Measurements from ENCODE around the gene RNF144A. TPM values are rescaled to one million over a fixed set of nuclear protein-coding genes. Genes with fewer than 3 reads are reported as not detected.

RNF144A gene
- total and polyA plus RNA-seq, 2 donors from 2014 or later = 4.2 to 12.3 TPM

DNA sequence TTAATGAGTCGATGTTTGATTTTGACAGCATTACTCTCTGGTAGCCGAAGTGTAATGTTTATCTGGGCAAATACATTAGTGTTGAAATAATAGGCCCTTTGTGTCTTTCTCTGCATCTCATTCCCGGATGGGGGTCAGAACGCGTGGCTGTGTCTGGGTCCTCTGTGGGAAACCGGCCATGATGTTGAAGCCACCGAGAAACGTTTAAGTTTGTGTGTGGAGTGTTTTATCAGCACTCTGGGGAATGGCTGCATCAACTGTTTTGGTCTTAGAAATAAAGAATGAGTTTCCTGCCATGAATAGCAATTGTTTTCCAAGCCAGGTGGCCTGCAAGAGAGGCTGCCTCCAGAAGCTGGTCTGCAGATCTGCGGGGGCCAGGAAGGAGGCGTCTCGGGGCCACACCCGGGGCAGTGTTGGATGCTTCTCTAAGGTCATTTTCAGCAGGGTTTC, 69.7 kb downstream of the RNF144A start:
- Histone ChIP-seq H3K9me3 (ENCODE audit: control insufficient read depth in 2 of 3, insufficient read depth in 1 of 3, low read length in 3 of 3) (peaks cover 0 to 2% (median 0%) of the 10 kb centered on the region in 3 donors), H3K27ac (ENCODE audit: low read depth in 2 of 2, low read length in 2 of 2) (peak overlapping the region in 1 of 2 donors; percentile 20), H3K4me3 (ENCODE audit: low read length in 3 of 3) (no peak overlapping the region), H3K4me1 (ENCODE audit: control insufficient read depth in 2 of 3, insufficient read depth in 2 of 3, low read depth in 1 of 3, low read length in 3 of 3) (peaks cover 0 to 7% (median 3%) of the 10 kb centered on the region in 3 donors), H3K9ac (ENCODE audit: low read length in 3 of 3) (no peak overlapping the region), H3K27me3 (ENCODE audit: control insufficient read depth, insufficient read depth, low read length) (no peaks in the 10 kb centered on the region), H3K36me3 (ENCODE audit: control insufficient read depth in 2 of 3, insufficient read depth in 3 of 3, low read length in 3 of 3) (peaks cover 0 to 10% (median 4%) of the 10 kb centered on the region in 3 donors)
- DNase-seq (peak in 1 of 5 donors; percentile 43), FAIRE-seq (no peak)
- intact Hi-C loops (cut with DNase I) = no loop called here
- TF ChIP-seq, protein P1, sequence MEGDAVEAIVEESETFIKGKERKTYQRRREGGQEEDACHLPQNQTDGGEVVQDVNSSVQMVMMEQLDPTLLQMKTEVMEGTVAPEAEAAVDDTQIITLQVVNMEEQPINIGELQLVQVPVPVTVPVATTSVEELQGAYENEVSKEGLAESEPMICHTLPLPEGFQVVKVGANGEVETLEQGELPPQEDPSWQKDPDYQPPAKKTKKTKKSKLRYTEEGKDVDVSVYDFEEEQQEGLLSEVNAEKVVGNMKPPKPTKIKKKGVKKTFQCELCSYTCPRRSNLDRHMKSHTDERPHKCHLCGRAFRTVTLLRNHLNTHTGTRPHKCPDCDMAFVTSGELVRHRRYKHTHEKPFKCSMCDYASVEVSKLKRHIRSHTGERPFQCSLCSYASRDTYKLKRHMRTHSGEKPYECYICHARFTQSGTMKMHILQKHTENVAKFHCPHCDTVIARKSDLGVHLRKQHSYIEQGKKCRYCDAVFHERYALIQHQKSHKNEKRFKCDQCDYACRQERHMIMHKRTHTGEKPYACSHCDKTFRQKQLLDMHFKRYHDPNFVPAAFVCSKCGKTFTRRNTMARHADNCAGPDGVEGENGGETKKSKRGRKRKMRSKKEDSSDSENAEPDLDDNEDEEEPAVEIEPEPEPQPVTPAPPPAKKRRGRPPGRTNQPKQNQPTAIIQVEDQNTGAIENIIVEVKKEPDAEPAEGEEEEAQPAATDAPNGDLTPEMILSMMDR (IDR thresholded peaks at IDR 0.05; ENCODE audit: borderline replicate concordance, extremely low read depth, insufficient read depth) = no peak

DNA sequence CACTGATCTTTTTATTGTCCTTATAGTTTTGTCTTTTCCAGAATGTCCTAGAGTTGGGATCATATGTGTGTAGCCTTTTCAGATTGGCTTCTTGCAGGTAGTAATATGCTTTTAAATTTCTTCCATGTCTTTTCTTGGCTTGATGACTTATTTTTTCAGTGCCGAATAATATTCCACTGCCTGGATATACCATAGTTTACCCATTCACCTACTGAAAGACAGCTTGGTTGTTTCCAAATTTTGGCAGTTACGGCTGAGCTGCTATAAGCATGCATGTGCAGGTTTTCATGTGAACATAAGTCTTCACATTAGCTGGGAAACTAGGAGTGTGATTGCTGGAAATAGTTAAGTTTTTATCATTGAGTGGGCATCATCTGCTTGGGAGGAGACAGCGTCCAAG, 73.7 kb downstream of the RNF144A start:
- FAIRE-seq (no peak), DNase-seq (no peak)
- peaks cover 3 to 11% (median 4%) of the 10 kb centered on the region in 3 donors for H3K4me1 ChIP-seq (ENCODE audit: control insufficient read depth in 2 of 3, insufficient read depth in 2 of 3, low read depth in 1 of 3, low read length in 3 of 3)
- H3K9ac ChIP-seq (ENCODE audit: low read length in 3 of 3) = no peak overlapping the region
- no peaks in the 10 kb centered on the region for H3K27me3 ChIP-seq (ENCODE audit: control insufficient read depth, insufficient read depth, low read length)
- peaks cover 0 to 10% (median 4%) of the 10 kb centered on the region in 3 donors for H3K36me3 ChIP-seq (ENCODE audit: control insufficient read depth in 2 of 3, insufficient read depth in 3 of 3, low read length in 3 of 3)
- TF ChIP-seq, protein P1 (IDR thresholded peaks at IDR 0.05; ENCODE audit: borderline replicate concordance, extremely low read depth, insufficient read depth) = no peak
- peaks cover 0 to 2% (median 0%) of the 10 kb centered on the region in 3 donors for H3K9me3 ChIP-seq (ENCODE audit: control insufficient read depth in 2 of 3, insufficient read depth in 1 of 3, low read length in 3 of 3)
- no peak overlapping the region for H3K4me3 ChIP-seq (ENCODE audit: low read length in 3 of 3)
- H3K27ac ChIP-seq (ENCODE audit: low read depth in 2 of 2, low read length in 2 of 2) = no peak overlapping the region
- intact Hi-C loops (cut with DNase I) = no loop called here

DNA sequence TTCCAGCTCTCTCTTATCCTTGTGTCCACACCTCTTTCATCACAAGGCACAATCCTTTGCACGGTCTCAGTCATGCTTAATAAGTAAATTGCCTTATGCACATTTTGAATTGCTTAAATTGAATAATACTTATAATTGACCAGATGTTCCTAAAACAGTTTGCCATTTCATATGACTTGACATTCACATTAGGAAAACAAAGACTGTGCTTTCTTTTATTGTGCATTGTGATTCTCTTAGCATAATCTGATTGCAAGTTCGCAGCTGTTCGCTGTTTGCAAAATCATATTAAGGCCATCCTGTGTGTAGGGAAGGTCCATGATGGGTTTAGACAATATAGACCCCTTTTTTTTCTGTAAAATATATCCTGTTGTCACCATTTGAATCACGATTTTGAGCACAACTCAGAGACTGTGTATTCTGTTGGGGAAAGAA, 75.6 kb downstream of the RNF144A start:
- peaks cover 0 to 7% (median 4%) of the 10 kb centered on the region in 3 donors for H3K4me1 ChIP-seq (ENCODE audit: control insufficient read depth in 2 of 3, insufficient read depth in 2 of 3, low read depth in 1 of 3, low read length in 3 of 3)
- peaks cover 0 to 2% (median 0%) of the 10 kb centered on the region in 3 donors for H3K9me3 ChIP-seq (ENCODE audit: control insufficient read depth in 2 of 3, insufficient read depth in 1 of 3, low read length in 3 of 3)
- FAIRE-seq (no peak), DNase-seq (no peak)
- H3K9ac ChIP-seq (ENCODE audit: low read length in 3 of 3) = no peak overlapping the region
- TF ChIP-seq, protein P1 (IDR thresholded peaks at IDR 0.05; ENCODE audit: borderline replicate concordance, extremely low read depth, insufficient read depth) = no peak
- H3K27me3 ChIP-seq (ENCODE audit: control insufficient read depth, insufficient read depth, low read length) = no peaks in the 10 kb centered on the region
- H3K27ac ChIP-seq (ENCODE audit: low read depth in 2 of 2, low read length in 2 of 2) = peak overlapping the region; percentile 15 to 63
- no peak overlapping the region for H3K4me3 ChIP-seq (ENCODE audit: low read length in 3 of 3)
- H3K36me3 ChIP-seq (ENCODE audit: control insufficient read depth in 2 of 3, insufficient read depth in 3 of 3, low read length in 3 of 3) = peaks cover 0 to 10% (median 4%) of the 10 kb centered on the region in 3 donors
- intact Hi-C loops (cut with DNase I) = no loop called here

All from kidney (tissue), 14 donors.